NCI-H2029 treated with DMSO at 0.1 percent for 48 hours (cell line): ENCODE measurements around the gene KIF26A.

Experiments
- DNase-seq: peaks from one replicate; lab custom pipeline; 2025; lab: John Stamatoyannopoulos, UW

KIF26A gene

DNA sequence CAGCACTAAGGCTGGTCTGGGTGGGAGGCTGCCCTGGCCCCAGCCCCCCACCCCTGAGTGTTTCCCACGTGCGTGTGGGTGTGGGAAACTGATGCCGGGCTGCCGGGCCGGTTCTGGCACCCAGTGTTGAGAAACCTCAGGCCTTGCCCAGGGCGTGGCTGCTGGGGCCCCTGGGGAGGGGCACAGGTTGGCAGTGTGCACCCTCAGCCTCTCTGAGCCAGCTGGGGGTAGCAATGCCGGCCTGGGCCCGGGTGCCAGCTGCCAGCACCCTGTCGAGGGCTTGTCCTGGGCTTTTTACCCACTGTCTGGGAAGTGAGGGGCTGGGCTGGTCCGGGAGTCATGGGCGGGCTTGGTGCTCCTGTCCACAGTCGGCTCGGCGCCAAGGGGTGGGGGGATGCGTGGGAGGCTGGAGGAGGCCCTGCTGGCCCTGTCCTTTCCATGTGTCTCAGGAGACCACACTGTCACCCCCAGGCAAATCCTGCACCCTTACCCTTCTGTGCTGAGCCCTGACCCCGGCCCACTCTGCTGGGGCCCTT is 37.2 kb upstream of the KIF26A start:
- no peak for DNase-seq

DNA sequence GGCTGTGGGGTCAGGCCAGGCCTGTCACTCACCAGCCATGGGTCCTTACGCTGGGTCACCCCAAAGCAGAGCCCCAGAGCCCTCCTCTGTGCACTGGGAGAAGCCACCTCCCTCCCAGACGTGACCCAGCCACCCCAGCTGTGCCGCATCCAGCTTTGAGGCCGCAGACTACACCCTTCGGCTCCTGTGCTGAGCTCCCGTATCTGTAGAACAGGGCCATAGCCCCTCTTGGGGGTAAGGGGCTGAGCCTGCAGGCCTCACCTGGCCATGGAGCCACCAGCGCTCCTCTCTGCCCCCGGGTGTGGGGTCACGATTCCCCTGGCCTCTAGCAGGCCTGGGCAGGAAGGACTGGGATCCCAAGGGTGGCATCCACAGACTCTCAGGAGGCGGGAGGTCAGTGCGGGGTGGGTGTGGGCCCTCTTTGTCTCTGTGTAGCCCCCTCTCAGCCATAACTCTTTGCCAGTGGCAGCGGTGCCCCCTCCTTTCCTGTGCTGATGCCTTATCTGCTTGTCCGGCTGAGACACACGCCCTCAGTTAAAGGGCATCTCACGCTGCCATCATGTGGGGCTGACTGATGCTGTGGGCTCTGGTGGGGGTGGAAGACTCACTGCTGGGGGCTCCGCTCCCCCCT is 36.6 kb upstream of the KIF26A start:
- no peak for DNase-seq

GRCh38 chr14:104102282-104102914 is 36.0 kb upstream of the KIF26A start:
- no peak for DNase-seq

DNA sequence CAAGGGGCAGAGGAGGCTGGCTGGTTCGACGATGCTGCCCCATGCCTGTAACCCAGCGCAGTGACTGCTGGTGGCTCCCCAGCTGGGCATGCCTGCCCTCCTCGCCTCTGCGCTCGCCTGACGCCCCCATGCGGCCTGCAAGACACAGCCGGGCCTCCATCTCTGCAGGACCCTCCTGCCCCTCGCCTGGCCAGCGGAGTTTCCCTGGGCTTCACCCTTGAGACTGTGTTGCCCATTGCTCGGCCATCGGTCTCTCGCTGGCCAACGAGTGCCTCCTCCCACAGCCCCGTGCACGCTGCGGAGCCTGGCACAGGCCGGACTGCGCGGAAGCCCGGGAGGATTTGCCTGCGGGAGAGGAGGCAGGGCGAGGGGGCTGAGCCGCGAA is 35.3 kb upstream of the KIF26A start:
- DNase-seq, result no peak

DNA sequence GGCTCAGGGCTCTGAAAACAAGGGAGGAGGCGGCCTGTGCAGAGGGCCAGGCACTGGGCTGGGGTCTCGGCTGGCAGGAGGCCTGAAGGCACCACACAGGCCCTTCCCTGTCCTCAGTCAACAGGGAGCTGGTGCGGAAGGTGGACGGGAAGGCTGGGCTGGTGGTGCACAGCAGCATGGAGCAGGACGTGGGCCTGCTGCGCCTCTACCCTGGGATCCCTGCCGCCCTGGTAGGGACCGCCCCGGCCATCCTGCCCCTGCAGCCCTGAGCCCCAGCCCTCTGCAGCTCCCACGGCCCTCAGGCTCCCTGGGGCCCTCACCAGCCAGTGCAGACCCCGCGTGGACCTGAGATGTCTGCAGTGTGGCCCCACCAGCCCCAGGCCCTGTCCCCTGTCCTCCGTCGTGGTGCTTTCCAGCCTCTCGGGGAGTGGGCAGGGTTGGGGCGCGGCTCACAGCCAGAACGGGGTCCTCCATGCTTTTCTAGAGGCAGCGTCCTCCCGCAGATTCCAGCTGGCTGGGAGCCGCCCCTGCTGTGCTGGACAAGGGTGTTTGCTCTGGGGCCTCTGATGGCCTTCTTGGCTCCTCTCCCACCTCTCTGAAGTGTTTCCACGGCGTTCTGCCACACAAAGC is 34.8 kb upstream of the KIF26A start:
- no peak for DNase-seq

GRCh38 chr14:104104076-104104901 is 34.1 kb upstream of the KIF26A start:
- no peak for DNase-seq

DNA sequence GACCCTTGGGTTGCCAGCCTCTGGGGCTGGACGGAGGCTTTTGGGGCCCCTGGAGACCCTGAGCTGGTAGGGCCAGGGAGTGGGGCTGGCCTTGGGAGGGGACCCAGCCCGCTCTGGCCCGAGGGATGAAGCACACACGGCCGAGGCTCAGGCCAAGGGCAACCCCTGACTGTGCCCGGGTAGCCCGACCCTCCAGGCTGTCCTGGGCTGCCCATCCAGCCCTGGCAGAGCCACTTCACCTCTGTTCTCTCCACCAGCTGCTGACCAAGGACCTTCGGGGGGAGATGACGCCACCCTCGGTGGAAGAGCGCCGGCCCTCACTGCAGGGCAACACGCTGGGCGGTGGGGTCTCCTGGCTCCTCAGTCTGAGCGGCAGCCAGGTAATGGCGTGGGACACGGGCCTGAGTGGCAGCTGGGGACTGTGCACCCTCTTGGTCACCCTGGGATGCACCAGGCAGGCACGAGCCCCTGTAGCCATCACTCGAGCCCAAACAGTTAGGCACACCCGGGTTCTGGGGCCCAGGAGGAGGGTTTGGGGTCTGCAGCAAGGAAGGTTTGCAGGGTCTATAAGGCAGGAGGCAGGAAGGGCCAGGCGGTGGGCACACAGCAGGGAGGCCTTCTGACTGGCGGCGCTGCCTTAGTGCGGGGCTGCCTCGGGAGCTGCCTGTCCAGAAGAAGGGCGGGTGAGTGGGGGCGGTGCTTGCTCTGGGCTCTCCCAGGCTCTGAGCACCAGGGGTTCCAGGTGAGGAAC is 33.1 kb upstream of the KIF26A start:
- no peak for DNase-seq

- no peak for DNase-seq
These were observed 32.4 kb upstream of the KIF26A start for GRCh38 chr14:104105822-104106470.

GRCh38 chr14:104106471-104106991 is 31.9 kb upstream of the KIF26A start:
- DNase-seq, result no peak

DNA sequence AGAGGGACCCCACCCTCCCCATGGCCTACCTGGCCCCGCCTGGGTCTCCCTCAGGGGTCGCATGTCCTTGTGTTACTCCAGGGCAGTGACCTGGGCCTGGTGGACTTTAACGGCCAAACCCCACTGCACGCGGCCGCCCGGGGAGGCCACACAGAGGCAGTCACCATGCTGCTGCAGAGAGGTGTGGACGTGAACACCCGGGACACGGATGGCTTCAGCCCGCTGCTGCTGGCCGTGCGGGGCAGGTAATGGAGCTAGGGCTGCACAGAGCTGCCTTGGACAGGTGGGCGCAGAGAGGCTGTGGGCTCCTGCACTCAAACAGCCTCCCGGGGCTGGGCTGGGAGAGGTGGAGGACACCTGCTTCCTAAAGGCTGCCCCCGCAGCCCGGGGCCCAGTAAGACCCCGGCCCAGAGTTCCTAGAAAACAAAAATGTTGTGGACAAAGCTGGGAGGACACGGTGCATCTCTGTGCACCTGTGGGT is 31.2 kb upstream of the KIF26A start:
- DNase-seq, result no peak

DNA sequence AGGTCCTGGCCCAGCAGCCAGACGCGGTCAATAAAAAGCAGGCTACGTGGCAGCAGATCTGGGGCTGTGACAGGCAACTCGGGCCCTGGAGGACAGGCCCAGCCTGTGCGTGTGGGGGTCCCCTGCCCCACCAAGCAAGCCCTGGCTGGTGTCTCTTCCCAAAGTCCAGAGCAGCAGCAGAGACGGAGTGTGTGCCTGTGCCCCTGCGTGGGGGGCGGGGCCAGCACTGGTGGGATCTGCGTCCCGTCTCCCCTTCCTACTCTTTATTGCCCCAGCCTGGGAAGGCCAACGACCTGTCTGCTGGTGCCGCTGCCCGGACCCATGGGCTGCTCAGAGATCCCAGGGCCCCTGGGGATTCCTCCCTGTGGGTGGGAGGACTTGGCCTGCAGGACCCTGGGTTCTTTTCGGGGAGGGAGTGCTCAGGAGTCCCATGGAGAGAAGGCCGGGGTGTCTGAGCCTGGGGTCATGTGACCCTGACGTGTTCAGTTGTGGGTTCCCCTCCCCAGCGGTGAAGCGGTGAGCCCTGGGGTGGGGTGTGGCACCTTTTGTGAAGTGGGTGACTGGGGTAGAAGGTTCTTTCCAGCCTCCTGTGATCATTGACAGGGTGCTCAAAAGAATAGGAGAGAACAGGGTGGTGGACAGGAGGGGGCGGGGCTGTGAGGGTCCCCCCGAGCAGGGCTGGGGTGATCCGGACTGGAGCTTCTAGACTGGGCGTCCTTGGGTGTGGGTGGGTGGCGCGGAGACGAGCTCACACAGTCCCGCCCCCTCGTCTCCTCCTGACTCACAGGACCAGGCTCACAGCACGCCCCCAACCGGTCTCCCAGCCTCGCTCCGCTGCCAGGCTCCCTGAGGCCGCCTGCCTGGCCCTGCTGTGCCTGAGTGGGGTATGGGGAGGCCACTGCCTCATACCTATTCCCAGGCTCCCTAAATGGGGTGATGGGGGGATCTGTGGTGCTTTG is 30.5 kb upstream of the KIF26A start:
- DNase-seq, result no peak

DNA sequence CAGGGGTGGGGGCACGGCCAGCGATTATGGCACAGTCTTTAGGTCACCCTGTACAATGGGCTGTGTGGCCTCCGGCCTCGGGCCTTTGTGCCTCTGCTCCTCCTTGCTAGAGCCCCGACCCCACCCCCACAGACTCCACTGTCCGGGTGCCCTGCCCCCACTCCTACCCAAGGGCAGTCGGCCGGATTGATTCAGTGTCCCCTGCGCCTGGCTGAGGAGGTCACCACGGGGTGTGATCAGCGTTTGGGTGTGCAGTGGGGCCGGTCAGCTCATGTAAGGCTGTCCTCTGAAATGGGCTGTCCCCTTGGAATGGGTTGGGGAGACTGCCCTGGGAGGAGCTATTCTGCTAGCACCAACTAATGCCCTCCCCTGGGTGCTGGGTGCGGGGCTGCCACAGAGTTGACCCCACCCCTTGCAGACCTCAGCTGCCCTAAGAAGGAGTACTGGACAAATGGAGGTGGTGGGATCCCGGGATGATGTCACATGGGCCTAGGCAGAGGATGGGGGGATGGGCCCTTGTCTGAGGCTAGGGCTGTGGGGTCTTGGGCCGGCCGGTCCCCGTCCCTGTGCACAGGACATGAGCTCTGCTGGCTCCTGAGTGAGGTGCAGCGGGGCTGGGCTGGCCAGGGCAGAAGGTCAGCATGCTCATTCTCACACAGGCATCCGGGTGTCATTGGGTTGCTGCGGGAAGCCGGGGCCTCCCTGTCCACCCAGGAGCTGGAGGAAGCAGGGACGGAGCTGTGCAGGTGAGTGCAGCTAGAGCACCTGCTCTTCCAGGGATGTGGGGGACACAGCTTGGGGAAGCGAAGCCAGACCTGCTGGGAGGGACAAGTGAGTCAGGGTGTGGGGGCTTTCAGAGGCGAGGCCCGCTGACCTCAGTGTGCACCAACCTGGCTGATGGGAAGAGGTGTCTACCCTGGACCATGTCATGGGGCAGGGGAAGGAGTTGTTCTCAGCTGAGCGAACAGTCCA is 29.5 kb upstream of the KIF26A start:
- DNase-seq, result no peak

- DNase-seq, result no peak
These were observed 28.5 kb upstream of the KIF26A start for GRCh38 chr14:104109731-104110361.

- no peak for DNase-seq
These were observed 27.7 kb upstream of the KIF26A start for GRCh38 chr14:104110491-104111209.

- DNase-seq, result no peak
These were observed 26.9 kb upstream of the KIF26A start for GRCh38 chr14:104111301-104112112.

- DNase-seq, result no peak
These were observed 26.3 kb upstream of the KIF26A start for GRCh38 chr14:104112113-104112505.
